HG02798 (cell line): ENCODE measurements around the gene GLRX2.

Source experiments
- ATAC-seq: cut with Tn5 transposase; IDR thresholded peaks from one replicate; pipeline ENCODE4 v1.9.1; 2021; ENCODE audit warnings: mild to moderate bottlenecking; ENCODE audit not compliant: unreplicated experiment, poor library complexity

The GLRX2 gene

DNA sequence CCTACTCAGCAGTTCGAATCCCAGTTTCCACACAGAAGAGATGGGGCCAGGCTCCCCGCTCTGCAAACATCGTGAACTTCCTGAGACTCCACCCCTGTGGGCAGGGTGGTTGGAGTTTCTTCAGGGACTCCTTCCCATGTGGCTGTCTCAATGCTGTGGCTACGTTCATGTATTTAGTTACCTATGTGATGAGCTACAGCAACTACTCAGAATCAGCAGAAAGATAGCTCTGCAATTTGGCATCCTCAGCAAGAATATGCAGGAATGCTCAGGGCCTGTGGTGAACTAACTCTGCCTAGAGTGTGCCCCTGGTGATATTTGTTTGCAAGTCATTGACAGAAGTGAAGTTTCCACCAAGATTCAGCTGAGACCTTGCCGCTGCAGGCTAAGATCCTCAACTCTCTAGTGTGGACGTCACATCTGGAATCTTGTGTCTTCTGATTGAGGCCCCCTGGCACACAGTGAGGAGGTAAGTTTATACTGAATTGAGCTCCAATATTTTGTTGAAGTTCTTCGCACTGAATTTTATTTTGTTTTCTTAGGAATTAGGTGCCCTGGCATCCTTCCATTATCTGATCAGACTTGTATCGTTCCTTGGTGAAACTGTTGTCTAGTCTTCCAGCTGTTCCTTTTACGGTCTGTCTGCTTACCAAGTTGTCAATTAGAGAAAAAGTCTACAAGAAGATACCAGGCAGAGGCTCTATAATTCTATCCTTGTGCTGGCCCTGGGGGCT, 8.2 kb upstream of the GLRX2 start:
- ATAC-seq, result no peak

DNA sequence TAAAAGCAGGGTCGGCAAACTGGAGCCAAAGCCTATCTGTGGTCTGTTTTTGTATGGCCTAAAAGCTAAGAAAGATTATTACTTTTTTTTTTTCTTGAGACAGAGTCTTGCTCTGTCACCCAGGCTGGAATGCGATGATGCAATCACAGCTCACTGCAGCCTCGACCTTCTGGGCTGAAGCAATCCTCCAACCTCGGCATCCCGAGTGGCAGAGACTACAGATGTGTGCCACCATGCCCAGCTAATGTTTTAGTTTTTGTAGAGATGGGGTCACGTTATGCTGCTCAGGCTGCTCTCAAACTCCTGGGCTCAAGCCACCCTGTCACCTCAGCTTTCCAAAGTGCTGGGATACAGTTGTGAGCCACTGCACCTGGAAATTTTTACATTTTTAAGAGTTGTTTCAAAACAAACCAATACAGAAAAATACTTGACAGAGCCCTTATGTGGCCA, 6.5 kb upstream of the GLRX2 start:
- ATAC-seq, result peak; percentile 4

DNA sequence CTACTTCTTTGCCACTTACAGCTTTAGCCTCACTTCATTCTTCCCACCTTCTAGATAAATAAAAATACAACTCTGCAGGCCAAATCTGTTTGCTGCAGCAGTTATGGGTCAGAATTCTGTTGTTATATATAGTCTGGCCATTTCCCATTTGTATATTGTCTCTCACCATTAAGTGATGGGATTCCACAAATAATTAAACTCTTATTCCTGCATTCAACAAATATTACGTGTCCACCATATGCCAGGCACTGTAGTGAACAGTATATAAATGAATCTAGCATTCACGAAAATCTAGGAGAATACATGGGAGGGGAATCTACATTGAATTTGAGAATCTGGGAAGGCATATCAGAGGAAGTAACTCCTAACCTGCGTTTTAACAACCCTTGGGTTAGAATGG, 5.7 kb upstream of the GLRX2 start:
- no peak for ATAC-seq

DNA sequence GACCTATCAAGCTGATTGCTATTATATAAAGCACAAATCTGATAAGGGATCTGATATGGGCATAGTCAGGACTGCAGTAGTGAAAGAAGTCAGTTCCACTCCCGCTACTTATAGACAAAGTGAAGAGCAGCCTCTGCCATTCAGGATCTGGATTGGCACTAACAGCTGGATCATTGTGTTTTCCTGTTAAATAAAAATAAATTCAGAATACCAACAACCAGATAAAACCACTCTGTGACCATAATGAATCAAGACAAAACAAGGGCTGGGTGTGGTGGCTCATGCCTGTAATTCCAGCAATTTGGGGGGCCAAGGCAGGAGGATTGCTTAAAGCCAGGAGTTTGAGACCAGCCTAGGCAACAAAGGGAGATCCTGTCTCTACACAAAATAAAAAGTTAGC, 5.0 kb upstream of the GLRX2 start:
- no peak for ATAC-seq

DNA sequence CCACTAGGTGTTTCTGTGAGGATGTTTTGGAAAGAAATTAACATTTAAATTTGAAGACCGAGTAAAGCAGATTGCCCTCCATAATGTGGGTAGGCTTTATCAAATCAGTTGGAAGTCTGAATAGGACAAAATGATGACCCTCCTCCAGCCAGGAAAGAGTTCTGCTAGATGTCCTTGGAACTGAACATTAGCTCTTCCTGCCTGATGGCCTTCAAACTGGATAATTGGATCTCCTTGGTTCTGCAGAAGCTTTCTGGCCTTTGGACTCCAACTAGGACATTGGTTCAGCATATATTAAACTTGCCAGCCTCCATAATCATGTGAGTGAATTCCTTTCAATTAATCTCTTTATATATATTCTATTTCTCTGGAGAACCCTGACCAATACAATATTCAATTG, 4.4 kb upstream of the GLRX2 start:
- no peak for ATAC-seq

DNA sequence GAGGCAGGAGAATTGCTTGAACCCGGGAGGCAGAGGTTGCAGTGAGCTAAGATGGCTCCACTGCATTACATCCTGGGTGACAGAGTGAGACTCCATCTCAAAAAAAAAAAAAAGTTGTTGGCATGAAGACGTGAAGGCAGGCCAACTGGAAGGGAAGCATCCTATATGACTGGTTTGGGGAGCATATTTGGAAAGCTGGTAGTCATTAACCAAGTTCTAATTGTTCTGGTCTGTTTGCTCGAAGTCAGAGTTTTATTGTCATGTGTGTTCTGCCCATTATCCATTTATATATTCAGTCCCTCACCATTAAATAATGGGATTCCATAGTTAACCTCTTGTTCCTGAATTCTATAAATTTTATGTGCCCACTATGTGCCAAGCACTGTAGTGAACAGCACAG, 3.3 kb upstream of the GLRX2 start:
- ATAC-seq, result no peak

DNA sequence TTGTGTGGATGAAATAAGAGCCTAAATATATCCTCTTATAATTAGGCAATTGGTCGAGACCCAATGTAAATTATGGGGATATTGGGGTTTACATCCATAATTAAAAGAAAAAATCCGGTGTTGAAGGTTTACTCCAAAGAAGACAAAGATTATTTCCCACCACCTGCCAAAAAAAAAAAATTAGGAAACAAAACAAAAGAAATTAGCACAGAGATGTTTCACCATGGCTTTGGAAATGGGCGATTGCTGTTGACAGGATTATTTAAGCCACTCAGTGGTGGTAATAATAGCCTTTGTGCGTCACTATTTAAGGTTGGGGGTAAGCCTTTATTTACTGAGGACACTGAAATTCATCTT, 585 bp upstream of the GLRX2 start:
- no peak for ATAC-seq

DNA sequence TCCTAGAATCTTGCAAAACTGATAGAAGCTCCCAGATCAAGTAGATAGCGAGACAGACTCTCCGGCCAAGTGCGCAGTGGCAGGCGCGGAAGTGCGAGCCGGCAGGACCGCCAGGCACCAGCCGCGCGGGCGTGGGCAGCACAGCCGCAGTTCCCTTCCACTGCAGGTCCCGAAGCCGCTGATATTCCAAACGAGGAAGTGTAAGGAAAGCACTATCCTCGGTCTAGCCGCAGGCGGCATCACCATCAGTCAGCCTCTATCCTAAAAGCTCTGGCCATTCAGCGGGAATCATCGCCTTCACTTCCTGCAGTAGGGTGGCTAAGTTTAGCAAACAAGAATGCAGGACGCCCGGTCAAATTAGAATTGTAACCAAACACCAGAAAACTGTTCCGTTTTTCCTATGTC, 710 bp downstream of the GLRX2 start:
- ATAC-seq, result peak; percentile 41

DNA sequence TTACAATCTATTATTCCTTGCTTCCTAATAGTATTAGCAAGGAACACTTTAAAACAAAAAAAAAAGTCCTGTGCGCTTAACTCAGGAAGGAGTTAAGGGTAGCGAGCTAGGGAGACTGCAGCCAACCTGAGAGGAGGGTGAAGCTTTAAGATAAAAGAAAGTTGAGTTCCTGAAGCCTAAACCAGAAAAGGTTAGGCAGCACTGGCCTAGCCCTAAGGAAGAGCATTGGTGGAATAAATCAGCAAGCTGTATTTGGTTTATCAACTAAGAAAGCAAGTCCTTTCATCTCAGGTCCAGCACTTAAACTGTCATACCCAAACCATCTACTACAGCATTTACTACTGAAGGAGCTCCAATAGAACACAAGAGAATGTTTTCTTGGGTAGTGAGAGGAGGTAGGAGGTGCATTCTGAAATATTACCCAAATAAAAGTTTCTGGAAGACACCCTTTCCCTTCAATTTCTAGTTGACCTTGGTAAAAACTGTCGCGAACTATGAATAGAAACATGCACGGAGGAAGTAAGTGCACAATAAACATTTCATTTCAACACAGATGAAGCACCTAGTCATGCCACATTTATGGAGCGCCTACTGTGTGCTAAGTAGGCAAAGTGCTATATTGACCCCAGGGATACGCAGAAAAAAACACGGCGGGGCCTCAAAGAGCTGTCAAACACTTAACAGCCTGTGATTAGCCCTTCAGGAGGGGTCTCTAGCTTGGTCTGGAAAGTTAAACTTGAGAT, 1.3 kb downstream of the GLRX2 start:
- ATAC-seq, result no peak

DNA sequence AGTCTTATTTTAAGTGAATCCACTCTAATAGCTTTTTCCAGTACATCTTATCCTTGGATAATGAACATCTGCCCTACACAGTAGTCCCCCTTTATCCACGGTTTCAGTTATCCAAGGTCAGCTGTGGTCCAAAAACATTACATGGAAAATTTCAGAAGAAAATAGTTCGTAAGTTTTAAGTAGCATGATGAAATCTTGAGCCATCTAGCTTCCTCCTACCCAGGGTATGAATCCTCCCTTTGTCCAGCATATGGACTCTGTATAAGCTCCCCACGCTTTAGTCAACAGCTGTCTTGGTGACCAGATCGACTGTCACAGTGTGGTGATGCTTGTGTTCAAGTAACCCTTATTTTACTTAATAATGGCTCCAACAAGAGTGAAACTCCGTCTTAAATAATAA, 2.6 kb downstream of the GLRX2 start:
- no peak for ATAC-seq

DNA sequence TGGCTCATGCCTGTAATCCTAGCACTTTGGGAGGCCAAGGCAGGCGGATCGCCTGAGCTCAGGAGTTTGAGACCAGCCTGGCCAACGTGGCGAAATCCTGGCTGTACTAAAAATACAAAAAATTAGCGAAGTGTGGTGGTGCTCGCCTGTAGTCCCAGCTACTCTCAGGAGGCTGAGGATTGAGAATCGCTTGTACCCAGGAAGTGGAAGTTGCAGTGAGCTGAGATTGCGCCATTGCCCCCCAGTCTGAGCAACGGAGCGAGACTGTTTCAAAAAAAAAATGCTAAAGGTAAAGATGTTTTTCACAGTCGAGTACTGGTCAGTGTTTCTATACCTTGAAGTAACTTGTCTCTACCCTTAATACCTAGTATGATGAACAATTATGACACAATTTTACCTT, 11.1 kb downstream of the GLRX2 start:
- no peak for ATAC-seq

DNA sequence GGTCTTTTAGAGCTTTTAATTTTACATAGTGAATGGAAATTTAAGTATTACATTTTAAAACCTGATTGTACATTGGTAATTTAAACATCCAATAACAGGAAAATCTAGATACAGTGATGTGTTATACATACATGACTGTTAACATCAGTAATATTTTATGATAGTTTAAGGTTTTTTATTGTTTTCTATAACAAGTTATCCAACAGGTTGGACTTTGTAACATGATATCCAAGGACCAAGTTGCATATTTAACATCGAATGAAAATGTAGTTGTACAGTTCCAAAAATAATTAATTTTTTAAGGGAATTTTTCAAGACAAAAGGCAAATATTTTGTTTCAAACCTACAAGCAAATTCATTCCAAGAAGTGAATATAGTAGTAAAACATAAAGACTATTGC, 14.3 kb downstream of the GLRX2 start:
- ATAC-seq, result no peak

DNA sequence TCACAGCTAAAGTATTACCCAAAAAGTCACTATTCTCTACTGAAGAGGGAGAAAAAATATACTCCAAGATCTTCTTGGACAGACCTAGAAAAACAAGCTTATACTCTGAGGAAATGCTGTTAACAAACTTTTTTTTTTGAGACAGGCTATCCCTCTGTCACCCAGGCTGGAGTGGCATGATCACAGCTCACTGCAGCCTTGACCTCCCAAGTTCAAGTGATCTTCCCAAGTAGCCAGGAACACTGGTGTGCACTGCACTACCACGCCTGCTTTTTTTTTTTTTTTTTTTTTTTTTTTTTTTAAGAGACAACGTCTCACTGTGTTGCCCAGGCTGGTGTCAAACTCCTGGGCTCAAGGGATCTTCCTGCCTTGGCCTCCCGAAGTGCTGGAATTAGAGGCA, 17.3 kb downstream of the GLRX2 start:
- ATAC-seq, result no peak

DNA sequence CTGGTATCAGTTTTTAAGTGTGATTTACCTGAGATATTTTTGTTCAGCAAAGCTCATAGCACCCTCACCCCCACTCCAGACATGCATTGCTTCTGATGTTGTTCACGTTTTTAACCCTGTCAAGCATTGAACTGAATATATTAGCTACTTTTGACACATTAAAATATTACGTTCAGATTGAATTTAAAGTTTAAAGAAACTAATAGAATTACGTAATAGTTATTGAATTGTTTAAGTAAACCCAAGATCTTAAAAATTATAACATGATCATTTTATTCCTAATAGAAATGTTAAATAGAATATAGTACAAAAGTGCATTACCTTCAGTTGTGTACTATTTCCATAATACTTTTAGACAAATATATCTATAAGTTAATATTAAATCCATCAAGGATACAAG, 18.9 kb downstream of the GLRX2 start:
- ATAC-seq, result no peak

DNA sequence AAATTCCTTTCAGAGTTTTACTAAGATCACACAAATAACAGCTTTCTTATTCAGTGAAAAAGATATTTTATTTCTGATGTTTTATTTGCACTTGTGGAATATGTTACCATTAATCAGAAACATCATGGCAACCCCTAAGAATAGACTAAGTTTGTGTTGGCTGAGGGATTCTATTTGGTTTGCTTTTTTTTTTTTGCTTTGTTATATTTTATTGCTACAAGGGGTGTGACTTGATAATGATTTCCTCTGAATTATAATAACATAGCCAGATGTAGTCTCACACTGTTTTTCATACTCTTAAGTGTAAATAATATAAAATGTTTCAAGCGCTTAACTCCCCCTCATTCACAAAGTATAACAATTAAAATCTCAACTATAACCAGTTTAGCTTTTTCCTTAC, 20.0 kb downstream of the GLRX2 start:
- ATAC-seq, result no peak

DNA sequence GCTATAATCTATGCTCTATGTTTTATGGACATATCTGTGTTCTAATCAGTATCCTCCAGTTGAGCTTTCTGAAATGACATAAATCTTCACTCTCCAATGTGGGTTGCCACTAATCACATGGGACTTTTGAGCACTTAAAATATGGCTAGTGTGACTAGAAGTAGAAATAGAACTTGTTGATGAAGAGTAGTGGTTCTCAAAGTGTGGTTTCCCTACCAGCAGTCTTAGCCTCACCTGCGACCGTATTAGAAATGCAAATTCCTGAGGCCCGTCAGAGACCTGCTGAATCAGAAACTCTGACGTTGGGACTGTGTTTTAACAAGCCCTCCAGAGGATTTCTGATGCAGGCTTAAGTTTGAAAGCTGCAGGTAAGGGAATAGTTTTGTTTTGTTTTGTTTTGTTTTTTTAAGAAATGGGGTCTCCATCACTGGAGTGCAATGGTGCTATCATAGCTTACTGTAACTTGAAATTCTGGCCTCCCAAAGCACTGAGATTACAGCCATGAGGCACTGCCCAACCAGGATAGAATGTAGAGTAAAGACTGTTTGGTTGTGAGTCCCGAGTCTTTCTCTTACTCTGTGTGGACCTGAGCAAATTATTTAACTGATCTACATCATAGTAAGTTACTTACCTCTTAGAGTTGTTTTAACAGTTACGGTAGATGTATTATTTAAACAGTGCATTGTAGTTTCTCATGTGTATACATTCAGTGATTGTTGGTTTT, 21.7 kb downstream of the GLRX2 start:
- ATAC-seq, result peak; percentile 99

DNA sequence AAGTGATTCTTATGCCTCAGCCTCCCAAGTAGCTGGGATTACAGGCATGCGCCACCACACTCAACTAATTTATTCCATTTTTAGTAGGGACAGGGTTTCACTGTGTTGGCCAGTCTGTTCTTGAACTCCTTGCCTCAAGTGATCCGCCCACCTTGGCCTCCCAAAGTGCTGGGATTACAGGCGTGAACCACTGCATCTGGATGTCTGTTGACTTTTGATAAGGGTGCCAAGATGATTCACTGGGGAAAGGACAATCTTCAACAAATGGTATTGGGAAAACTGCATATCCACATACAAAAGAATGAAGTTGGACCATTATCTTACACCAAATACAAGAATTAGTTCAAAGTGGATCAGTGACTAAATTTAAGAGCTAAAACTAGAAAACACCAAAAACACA, 26.0 kb downstream of the GLRX2 start:
- ATAC-seq, result no peak

DNA sequence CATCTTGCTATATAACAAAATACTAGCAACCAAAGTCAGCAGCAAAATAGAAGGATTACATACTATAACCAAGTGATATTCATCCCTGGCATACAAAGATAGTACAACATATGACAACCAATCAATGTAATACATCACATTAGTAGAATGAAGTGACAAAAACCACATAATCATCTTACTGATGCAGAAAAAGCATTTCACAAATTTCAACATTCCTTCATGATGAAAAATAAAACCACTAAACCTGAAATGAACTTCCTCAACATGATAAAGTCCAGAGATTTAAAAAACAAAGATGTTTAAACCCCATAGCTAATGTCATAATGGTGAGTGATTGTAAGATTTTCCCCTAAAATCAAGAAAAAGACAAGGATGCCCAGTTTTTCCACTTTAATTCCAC, 27.2 kb downstream of the GLRX2 start:
- no peak for ATAC-seq

DNA sequence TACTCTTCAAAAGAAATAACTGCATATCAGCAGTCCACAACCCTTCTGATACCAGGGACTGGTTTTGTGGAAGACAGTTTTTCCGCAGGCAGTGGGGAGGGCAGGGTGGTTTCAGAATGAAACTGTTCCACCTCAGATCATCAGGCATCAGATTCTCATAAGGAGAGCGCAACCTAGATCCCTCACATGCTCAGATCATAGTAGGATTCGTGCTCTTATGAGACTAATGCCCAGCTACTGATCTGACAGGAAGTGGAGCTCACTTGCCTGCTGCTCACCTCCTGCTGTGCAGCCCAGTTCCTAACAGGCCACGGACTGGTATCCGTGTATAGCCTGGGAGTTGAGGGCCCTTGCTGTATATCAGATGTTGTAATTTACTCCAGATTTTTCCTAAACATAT, 34.3 kb downstream of the GLRX2 start:
- ATAC-seq, result peak; percentile 55

DNA sequence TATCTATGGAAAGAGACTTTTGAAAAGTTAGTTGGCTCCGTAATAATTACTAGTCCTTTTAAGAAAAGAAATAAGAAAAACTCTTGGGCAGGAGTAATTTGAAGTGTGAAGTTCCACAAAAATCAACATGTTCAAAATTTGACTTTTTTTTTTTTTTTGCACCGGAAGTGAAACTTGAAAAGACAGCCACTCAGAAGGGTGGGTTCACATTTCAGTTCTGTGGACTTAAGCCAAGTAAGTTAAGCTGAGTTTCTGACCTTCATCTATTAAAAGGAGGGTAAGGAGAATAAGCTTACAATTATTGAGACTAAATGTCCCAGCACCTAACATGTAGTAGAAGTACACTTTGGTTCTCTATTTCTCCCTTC, 34.8 kb downstream of the GLRX2 start:
- ATAC-seq, result peak; percentile 31

DNA sequence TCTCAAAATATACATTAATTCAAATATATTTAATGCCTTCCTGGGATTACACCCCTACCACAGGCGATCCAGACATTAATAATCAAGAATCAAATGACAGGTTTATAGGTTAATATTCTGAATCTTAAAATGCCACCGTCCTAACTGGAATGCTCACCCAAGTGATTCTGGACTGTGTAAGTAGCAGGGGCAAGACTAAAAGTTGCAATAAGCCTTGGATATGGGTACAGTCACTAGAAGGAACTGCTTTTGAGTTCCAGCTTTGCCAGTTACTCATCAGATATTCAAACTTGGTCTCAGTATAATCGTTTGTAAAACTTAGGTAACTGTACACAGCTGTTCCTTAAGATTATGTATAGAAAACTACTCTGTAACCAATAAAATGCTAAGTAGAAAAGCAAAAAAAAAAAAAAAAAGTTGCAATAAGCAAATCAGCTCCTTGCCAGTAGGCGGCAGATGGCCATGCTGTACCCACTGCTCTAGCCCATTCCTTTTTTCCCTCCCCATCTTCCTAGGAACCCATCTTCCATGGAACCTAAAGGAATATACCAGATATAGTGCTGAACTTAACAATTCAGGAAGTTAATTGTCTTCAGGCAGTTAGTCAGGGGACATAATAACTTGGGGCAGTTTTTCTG, 35.3 kb downstream of the GLRX2 start:
- no peak for ATAC-seq
